ENCODE data around the gene FAM163B. TPM values are rescaled to one million over a fixed set of nuclear protein-coding genes. Genes with fewer than 3 reads are reported as not detected.

FAM163B gene
- total and polyA plus RNA-seq, 9 of the 15 experiments (the other 6 are each of a cell fraction or from before 2014, with no cell fraction given), result not detected

GRCh38 chr9:133592731-133593409 is 16.3 kb downstream of the FAM163B start:
- DNase-seq (ENCODE audit: extremely low read depth in 1 of 4, low spot score in 3 of 4), result no peak
- H3K9ac ChIP-seq (ENCODE audit: insufficient read depth in 1 of 2, low read depth in 2 of 2, low read length in 2 of 2), result no peak overlapping the region
- no peaks in the 10 kb centered on the region for H3K9me1 ChIP-seq (ENCODE audit: control insufficient read depth, insufficient read depth, low read length)
- POLR2A ChIA-PET, result no interaction called here
- intact Hi-C loops (cut with micrococcal nuclease), result no loop called here
- H3K4me2 ChIP-seq (ENCODE audit: insufficient read depth, low read length), result no peak overlapping the region
- H3K4me3 ChIP-seq, result no peak overlapping the region
- BruUV-seq (replicated peaks), result no TSS peak
- WGBS (ENCODE audit: insufficient coverage, low coverage, missing lambda C conversion rate), result 2% methylated on average over 17 of the region's 17 CpGs
- H3K79me2 ChIP-seq (ENCODE audit: control insufficient read depth, insufficient read depth, low read length), result no peaks in the 10 kb centered on the region
- H3K27ac ChIP-seq (ENCODE audit: extremely low read depth, low read depth, low read length), result no peak overlapping the region
- H2AFZ ChIP-seq (ENCODE audit: low read depth, low read length), result no peak overlapping the region
- in situ Hi-C loops (cut with MboI), result no loop called here
- peaks cover 0 to 29% of the 10 kb centered on the region in 2 experiments; a peak in 1 of 5 replicates for H3K27me3 ChIP-seq (ENCODE audit: control insufficient read depth in 2 of 2, insufficient read depth in 2 of 2, low read length in 2 of 2)
- CTCF ChIA-PET (ENCODE audit: low intra/inter-chr PET ratio), result no interaction called here
- no peak for FAIRE-seq
- H4K20me1 ChIP-seq (replicated peaks; ENCODE audit: control insufficient read depth, insufficient read depth, low read length), result peaks cover 4% of the 10 kb centered on the region; the same call in 1 of the 2 replicates
- H3K9me3 ChIP-seq (replicated peaks; ENCODE audit: control insufficient read depth, insufficient read depth, low read depth, low read length), result peaks cover 4% of the 10 kb centered on the region
- no peaks in the 10 kb centered on the region for H3K36me3 ChIP-seq (ENCODE audit: control insufficient read depth, insufficient read depth, low read length)
- ATAC-seq, result no peak
- no peaks in the 10 kb centered on the region for H3K4me1 ChIP-seq (replicated peaks in 1 of 2; ENCODE audit: control insufficient read depth in 2 of 2, insufficient read depth in 2 of 2, low read length in 2 of 2)
- TF ChIP-seq HLTF (IDR thresholded peaks at IDR 0.05) (no peak), XRCC3 (IDR thresholded peaks at IDR 0.05) (no peak), ZC3H8 (IDR thresholded peaks at IDR 0.05) (no peak), SIN3A (IDR thresholded peaks at IDR 0.05; ENCODE audit: borderline replicate concordance in 2 of 2, control insufficient read depth in 1 of 2, low read depth in 2 of 2, low read length in 2 of 2) (no peak), ELF2 (CRISPR knock-in tag; IDR thresholded peaks at IDR 0.05) (no peak), ATF1 (CRISPR knock-in tag; IDR thresholded peaks at IDR 0.05) (no peak), ATF1 (tag; IDR thresholded peaks at IDR 0.05) (no peak)
- TF ChIP-seq, protein P1, sequence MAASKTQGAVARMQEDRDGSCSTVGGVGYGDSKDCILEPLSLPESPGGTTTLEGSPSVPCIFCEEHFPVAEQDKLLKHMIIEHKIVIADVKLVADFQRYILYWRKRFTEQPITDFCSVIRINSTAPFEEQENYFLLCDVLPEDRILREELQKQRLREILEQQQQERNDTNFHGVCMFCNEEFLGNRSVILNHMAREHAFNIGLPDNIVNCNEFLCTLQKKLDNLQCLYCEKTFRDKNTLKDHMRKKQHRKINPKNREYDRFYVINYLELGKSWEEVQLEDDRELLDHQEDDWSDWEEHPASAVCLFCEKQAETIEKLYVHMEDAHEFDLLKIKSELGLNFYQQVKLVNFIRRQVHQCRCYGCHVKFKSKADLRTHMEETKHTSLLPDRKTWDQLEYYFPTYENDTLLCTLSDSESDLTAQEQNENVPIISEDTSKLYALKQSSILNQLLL (CRISPR knock-in tag; IDR thresholded peaks at IDR 0.05; ENCODE audit: borderline replicate concordance), result no peak
- TF ChIP-seq, protein P2, sequence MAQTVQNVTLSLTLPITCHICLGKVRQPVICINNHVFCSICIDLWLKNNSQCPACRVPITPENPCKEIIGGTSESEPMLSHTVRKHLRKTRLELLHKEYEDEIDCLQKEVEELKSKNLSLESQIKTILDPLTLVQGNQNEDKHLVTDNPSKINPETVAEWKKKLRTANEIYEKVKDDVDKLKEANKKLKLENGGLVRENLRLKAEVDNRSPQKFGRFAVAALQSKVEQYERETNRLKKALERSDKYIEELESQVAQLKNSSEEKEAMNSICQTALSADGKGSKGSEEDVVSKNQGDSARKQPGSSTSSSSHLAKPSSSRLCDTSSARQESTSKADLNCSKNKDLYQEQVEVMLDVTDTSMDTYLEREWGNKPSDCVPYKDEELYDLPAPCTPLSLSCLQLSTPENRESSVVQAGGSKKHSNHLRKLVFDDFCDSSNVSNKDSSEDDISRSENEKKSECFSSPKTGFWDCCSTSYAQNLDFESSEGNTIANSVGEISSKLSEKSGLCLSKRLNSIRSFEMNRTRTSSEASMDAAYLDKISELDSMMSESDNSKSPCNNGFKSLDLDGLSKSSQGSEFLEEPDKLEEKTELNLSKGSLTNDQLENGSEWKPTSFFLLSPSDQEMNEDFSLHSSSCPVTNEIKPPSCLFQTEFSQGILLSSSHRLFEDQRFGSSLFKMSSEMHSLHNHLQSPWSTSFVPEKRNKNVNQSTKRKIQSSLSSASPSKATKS (CRISPR knock-in tag; IDR thresholded peaks at IDR 0.05), result no peak
- TF ChIP-seq, protein P3, sequence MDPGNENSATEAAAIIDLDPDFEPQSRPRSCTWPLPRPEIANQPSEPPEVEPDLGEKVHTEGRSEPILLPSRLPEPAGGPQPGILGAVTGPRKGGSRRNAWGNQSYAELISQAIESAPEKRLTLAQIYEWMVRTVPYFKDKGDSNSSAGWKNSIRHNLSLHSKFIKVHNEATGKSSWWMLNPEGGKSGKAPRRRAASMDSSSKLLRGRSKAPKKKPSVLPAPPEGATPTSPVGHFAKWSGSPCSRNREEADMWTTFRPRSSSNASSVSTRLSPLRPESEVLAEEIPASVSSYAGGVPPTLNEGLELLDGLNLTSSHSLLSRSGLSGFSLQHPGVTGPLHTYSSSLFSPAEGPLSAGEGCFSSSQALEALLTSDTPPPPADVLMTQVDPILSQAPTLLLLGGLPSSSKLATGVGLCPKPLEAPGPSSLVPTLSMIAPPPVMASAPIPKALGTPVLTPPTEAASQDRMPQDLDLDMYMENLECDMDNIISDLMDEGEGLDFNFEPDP (CRISPR knock-in tag; IDR thresholded peaks at IDR 0.05), result no peak
- TF ChIP-seq, protein P4, sequence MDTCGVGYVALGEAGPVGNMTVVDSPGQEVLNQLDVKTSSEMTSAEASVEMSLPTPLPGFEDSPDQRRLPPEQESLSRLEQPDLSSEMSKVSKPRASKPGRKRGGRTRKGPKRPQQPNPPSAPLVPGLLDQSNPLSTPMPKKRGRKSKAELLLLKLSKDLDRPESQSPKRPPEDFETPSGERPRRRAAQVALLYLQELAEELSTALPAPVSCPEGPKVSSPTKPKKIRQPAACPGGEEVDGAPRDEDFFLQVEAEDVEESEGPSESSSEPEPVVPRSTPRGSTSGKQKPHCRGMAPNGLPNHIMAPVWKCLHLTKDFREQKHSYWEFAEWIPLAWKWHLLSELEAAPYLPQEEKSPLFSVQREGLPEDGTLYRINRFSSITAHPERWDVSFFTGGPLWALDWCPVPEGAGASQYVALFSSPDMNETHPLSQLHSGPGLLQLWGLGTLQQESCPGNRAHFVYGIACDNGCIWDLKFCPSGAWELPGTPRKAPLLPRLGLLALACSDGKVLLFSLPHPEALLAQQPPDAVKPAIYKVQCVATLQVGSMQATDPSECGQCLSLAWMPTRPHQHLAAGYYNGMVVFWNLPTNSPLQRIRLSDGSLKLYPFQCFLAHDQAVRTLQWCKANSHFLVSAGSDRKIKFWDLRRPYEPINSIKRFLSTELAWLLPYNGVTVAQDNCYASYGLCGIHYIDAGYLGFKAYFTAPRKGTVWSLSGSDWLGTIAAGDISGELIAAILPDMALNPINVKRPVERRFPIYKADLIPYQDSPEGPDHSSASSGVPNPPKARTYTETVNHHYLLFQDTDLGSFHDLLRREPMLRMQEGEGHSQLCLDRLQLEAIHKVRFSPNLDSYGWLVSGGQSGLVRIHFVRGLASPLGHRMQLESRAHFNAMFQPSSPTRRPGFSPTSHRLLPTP (IDR thresholded peaks at IDR 0.05; ENCODE audit: borderline replicate concordance, extremely low read depth, insufficient read length), result no peak

Measured in K562 (cell line).